ENCODE data around the gene LSM12.

DNA sequence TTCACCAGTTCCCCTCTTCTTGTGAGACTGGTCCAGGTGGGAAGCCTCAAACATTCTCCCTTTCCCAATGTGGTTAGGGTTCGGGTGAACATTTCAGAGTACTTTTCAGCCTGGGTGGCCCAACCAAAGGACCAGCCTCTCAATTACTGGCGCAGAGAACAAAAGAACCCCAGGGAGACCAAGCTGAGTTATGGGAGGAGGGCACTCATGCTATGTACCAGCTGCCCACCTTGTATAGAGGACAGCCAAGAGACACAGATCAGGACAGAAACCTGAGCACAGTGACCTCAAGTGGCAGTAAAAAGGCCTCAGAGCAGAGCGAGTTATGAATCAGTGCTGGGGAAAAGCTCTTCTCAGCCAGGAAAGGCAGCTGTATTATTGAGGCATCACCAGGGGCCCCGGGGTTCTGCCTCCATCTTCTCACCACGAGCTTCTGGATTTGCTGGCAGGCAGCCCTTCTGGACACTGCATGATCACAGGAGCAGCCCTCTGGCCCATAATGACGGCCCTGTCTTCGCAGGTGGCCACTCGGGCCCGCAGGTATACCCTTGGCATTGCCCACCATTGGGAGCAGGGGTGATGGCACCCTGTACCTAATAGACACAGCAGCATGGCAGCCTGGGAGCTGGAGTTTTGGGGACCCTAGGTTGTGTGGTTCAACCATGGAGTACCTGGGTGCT is 7.9 kb upstream of the LSM12 start:
- no peak for TF ChIP-seq TAF1 (IDR thresholded peaks at IDR 0.05; ENCODE audit: borderline replicate concordance, low read depth, low read length)
- TF ChIP-seq POLR2A (IDR thresholded peaks at IDR 0.05; ENCODE audit: low read depth, low read length): no peak
